ENCODE results near the gene KRTAP3-1.

KRTAP3-1 gene

GRCh38 chr17:41024697-41025096 lies 15.8 kb upstream of the KRTAP3-1 start:
- POLR2A ChIA-PET, result no interaction called here
- CTCF ChIA-PET, result no interaction called here

GRCh38 chr17:41020336-41020735 lies 11.4 kb upstream of the KRTAP3-1 start:
- ChIA-PET POLR2A (no interaction called here), CTCF (no interaction called here)
- TF ChIP-seq SUZ12 (IDR thresholded peaks at IDR 0.05), result no peak
- TF ChIP-seq LEF1 (IDR thresholded peaks at IDR 0.05; ENCODE audit: borderline replicate concordance), result no peak
- TF ChIP-seq BHLHE40 (IDR thresholded peaks at IDR 0.05; ENCODE audit: borderline replicate concordance), result no peak
- TF ChIP-seq ZNF384 (IDR thresholded peaks at IDR 0.05), result no peak
- TF ChIP-seq SP1 (IDR thresholded peaks at IDR 0.05), result no peak
- no peak for TF ChIP-seq NFRKB (IDR thresholded peaks at IDR 0.05)
- TF ChIP-seq FOXA1 (IDR thresholded peaks at IDR 0.05), result no peak
- TF ChIP-seq CTBP1 (IDR thresholded peaks at IDR 0.05; ENCODE audit: borderline replicate concordance), result no peak
- TF ChIP-seq TARDBP (IDR thresholded peaks at IDR 0.05), result no peak
- TF ChIP-seq HDGF (IDR thresholded peaks at IDR 0.05; ENCODE audit: borderline replicate concordance), result no peak
- no peak for TF ChIP-seq PKNOX1 (IDR thresholded peaks at IDR 0.05)
- no peak for TF ChIP-seq L3MBTL2 (conservative IDR thresholded peaks at IDR 0.05)
- TF ChIP-seq ELF4 (IDR thresholded peaks at IDR 0.05), result no peak
- TF ChIP-seq FOXK2 (IDR thresholded peaks at IDR 0.05), result no peak
- TF ChIP-seq FOXM1 (IDR thresholded peaks at IDR 0.05; ENCODE audit: borderline replicate concordance), result no peak
- TF ChIP-seq ARNT (IDR thresholded peaks at IDR 0.05), result no peak
- DNase-seq (ENCODE audit: extremely low spot score), result no peak

More at GRCh38 chr17:41024697-41025096, 15.8 kb upstream of the KRTAP3-1 start:
- DNase-seq (ENCODE audit: extremely low spot score), result no peak
- no peak for TF ChIP-seq FOXM1 (IDR thresholded peaks at IDR 0.05; ENCODE audit: borderline replicate concordance)
- no peak for TF ChIP-seq TARDBP (IDR thresholded peaks at IDR 0.05)
- no peak for TF ChIP-seq L3MBTL2 (conservative IDR thresholded peaks at IDR 0.05)
- no peak for TF ChIP-seq ZNF384 (IDR thresholded peaks at IDR 0.05)
- TF ChIP-seq SUZ12 (IDR thresholded peaks at IDR 0.05), result no peak
- TF ChIP-seq ARNT (IDR thresholded peaks at IDR 0.05), result no peak
- no peak for TF ChIP-seq SP1 (IDR thresholded peaks at IDR 0.05)
- no peak for TF ChIP-seq BHLHE40 (IDR thresholded peaks at IDR 0.05; ENCODE audit: borderline replicate concordance)
- TF ChIP-seq FOXK2 (IDR thresholded peaks at IDR 0.05), result no peak
- no peak for TF ChIP-seq PKNOX1 (IDR thresholded peaks at IDR 0.05)
- TF ChIP-seq HDGF (IDR thresholded peaks at IDR 0.05; ENCODE audit: borderline replicate concordance), result no peak
- no peak for TF ChIP-seq CTBP1 (IDR thresholded peaks at IDR 0.05; ENCODE audit: borderline replicate concordance)
- TF ChIP-seq FOXA1 (IDR thresholded peaks at IDR 0.05), result no peak
- TF ChIP-seq ELF4 (IDR thresholded peaks at IDR 0.05), result no peak
- TF ChIP-seq NFRKB (IDR thresholded peaks at IDR 0.05), result no peak
- TF ChIP-seq LEF1 (IDR thresholded peaks at IDR 0.05; ENCODE audit: borderline replicate concordance), result no peak

- ChIA-PET POLR2A (no interaction called here), CTCF (no interaction called here)
- no peak for DNase-seq (ENCODE audit: extremely low spot score)
- TF ChIP-seq FOXK2 (IDR thresholded peaks at IDR 0.05) (no peak), NFRKB (IDR thresholded peaks at IDR 0.05) (no peak), PKNOX1 (IDR thresholded peaks at IDR 0.05) (no peak), TARDBP (IDR thresholded peaks at IDR 0.05) (no peak), SP1 (IDR thresholded peaks at IDR 0.05) (no peak), FOXA1 (IDR thresholded peaks at IDR 0.05) (no peak), ARNT (IDR thresholded peaks at IDR 0.05) (no peak), FOXM1 (IDR thresholded peaks at IDR 0.05; ENCODE audit: borderline replicate concordance) (no peak), BHLHE40 (IDR thresholded peaks at IDR 0.05; ENCODE audit: borderline replicate concordance) (no peak), ELF4 (IDR thresholded peaks at IDR 0.05) (no peak)
Observed at GRCh38 chr17:41019415-41019814, 10.5 kb upstream of the KRTAP3-1 start.

- CTCF ChIA-PET, result no interaction called here
- TF ChIP-seq SP1 (IDR thresholded peaks at IDR 0.05) (no peak), ZNF384 (IDR thresholded peaks at IDR 0.05) (no peak), FOXM1 (IDR thresholded peaks at IDR 0.05; ENCODE audit: borderline replicate concordance) (no peak), L3MBTL2 (conservative IDR thresholded peaks at IDR 0.05) (no peak), BHLHE40 (IDR thresholded peaks at IDR 0.05; ENCODE audit: borderline replicate concordance) (no peak), HDGF (IDR thresholded peaks at IDR 0.05; ENCODE audit: borderline replicate concordance) (no peak), TARDBP (IDR thresholded peaks at IDR 0.05) (no peak), NFRKB (IDR thresholded peaks at IDR 0.05) (no peak)
- no peak for DNase-seq (ENCODE audit: extremely low spot score)
- POLR2A ChIA-PET, result no interaction called here
Observed at GRCh38 chr17:41018541-41018940, 9.6 kb upstream of the KRTAP3-1 start.

- TF ChIP-seq FOXK2 (IDR thresholded peaks at IDR 0.05) (no peak), ARNT (IDR thresholded peaks at IDR 0.05) (no peak), FOXM1 (IDR thresholded peaks at IDR 0.05; ENCODE audit: borderline replicate concordance) (no peak), FOXA1 (IDR thresholded peaks at IDR 0.05) (no peak), BHLHE40 (IDR thresholded peaks at IDR 0.05; ENCODE audit: borderline replicate concordance) (no peak), TARDBP (IDR thresholded peaks at IDR 0.05) (no peak), HDGF (IDR thresholded peaks at IDR 0.05; ENCODE audit: borderline replicate concordance) (no peak), NFRKB (IDR thresholded peaks at IDR 0.05) (no peak), SP1 (IDR thresholded peaks at IDR 0.05) (no peak), LEF1 (IDR thresholded peaks at IDR 0.05; ENCODE audit: borderline replicate concordance) (no peak), PKNOX1 (IDR thresholded peaks at IDR 0.05) (no peak), L3MBTL2 (conservative IDR thresholded peaks at IDR 0.05) (no peak), SUZ12 (IDR thresholded peaks at IDR 0.05) (no peak), ZNF384 (IDR thresholded peaks at IDR 0.05) (no peak), ELF4 (IDR thresholded peaks at IDR 0.05) (no peak), CTBP1 (IDR thresholded peaks at IDR 0.05; ENCODE audit: borderline replicate concordance) (no peak)
- ChIA-PET CTCF (interaction anchor here (0.6 kb wide), 1 partner anchor 491 kb away, joined by 3 read pairs; no protein-coding TSS in a partner anchor), POLR2A (no interaction called here)
- DNase-seq (ENCODE audit: extremely low spot score), result no peak
Observed at GRCh38 chr17:41016578-41017215, 7.8 kb upstream of the KRTAP3-1 start.
